Activated T-cell treated with anti-CD3 and anti-CD28 coated beads, Interleukin-2, amount 50 U/mL, for 24 hours (primary cell): ENCODE results near the gene ETHE1.
"Not testable (repeated sequence)": the region's sequence is repeated elsewhere in the genome, so short reads cannot be mapped to it uniquely, and the experiment has no call there.

Experiments used
- DNase-seq: peaks from one replicate; pipeline ENCODE4 v3.0.0-alpha.2; 2020
- H3K27ac Mint-ChIP-seq: 2 replicates; pipeline ENCODE4 v1.8.0; 2020; ENCODE audit warnings: mild to moderate bottlenecking, mixed read lengths
- H3K27me3 Mint-ChIP-seq: 2 replicates; pipeline ENCODE4 v1.8.0; 2020; ENCODE audit warnings: mixed read lengths
- H3K36me3 Mint-ChIP-seq: 2 replicates; pipeline ENCODE4 v1.8.0; 2020; ENCODE audit warnings: low read depth, mixed read lengths
- H3K4me1 Mint-ChIP-seq: 2 replicates; pipeline ENCODE4 v1.8.0; 2020; ENCODE audit warnings: low read depth, mixed read lengths
- H3K4me3 Mint-ChIP-seq: 2 replicates; pipeline ENCODE4 v1.8.0; 2020; ENCODE audit warnings: mild to moderate bottlenecking, moderate library complexity, mixed read lengths
- H3K9me3 Mint-ChIP-seq: 2 replicates; pipeline ENCODE4 v1.8.0; 2020; ENCODE audit warnings: mixed read lengths

The ETHE1 gene

DNA sequence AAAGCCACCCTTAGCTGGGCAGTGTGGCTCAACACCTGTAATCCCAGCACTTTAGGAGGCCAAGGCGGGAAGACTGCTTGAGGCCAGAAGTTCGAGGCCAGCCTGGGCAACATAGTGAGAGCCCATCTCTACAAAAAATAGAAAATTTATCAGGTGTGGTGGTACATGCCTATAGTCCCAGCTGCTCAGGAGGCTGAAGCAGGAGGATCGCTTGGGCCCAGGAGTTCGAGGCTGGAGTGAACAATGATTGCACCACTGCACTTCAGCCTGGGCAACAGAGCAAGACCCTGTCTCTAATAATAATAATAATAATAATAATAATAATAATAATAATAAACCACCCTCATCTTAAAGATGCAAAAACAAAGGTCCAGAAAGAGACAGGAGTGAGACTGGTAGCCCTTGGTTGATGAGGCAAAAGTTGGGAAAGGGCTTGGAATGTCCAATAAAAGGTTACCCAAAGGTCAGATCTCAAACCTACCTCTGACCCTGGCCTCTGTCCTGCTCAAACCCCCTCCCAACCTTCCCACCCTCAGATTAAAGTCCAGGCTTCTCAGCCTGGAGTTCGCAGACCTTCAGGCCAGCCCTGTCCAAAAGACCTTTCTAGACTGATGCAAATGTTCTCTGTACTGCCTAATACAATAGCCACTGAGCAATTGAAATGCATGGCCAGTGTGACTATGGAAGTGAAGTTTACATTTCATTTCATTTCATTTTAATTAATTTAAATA lies 15.1 kb upstream of the ETHE1 start:
- H3K27ac Mint-ChIP-seq: no peak overlapping the region
- H3K9me3 Mint-ChIP-seq: peaks cover 9% of the 10 kb centered on the region
- no peaks in the 10 kb centered on the region for H3K27me3 Mint-ChIP-seq
- DNase-seq: no peak
- peaks cover 92% of the 10 kb centered on the region for H3K36me3 Mint-ChIP-seq
- no peaks in the 10 kb centered on the region for H3K4me1 Mint-ChIP-seq
- no peak overlapping the region for H3K4me3 Mint-ChIP-seq

DNA sequence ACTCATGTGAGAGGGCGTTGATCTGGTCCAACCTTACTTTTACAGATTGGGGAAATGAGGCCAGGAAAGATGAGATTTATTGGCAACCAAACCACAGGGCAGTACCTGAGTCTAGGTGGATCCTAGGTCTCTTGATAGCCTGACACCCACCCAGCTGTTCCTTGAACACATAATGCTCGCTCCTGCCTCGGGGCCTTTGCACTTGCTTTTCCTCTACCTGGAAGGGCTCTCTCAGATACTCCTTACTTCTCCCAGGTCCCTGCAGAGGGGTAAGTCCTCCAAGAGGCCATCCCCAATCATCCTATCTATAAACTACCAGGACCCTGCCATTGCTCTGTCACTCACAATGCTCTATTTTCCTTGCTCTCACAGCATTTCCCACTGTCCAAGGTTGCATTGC lies 13.4 kb upstream of the ETHE1 start:
- H3K27me3 Mint-ChIP-seq: no peaks in the 10 kb centered on the region
- H3K4me1 Mint-ChIP-seq: peaks cover 4% of the 10 kb centered on the region
- H3K4me3 Mint-ChIP-seq: no peak overlapping the region
- H3K9me3 Mint-ChIP-seq: peaks cover 9% of the 10 kb centered on the region
- peaks cover 86% of the 10 kb centered on the region for H3K36me3 Mint-ChIP-seq
- no peak overlapping the region for H3K27ac Mint-ChIP-seq
- no peak for DNase-seq

- no peak overlapping the region for H3K4me3 Mint-ChIP-seq
- no peaks in the 10 kb centered on the region for H3K27me3 Mint-ChIP-seq
- peaks cover 9% of the 10 kb centered on the region for H3K9me3 Mint-ChIP-seq
- DNase-seq: no peak
- peaks cover 71% of the 10 kb centered on the region for H3K36me3 Mint-ChIP-seq
- H3K4me1 Mint-ChIP-seq: peaks cover 9% of the 10 kb centered on the region
- no peak overlapping the region for H3K27ac Mint-ChIP-seq
These were observed 11.9 kb upstream of the ETHE1 start for GRCh38 chr19:43538922-43539321.

GRCh38 chr19:43534816-43535761 lies 8.1 kb upstream of the ETHE1 start:
- Mint-ChIP-seq H3K36me3 (peaks cover 34% of the 10 kb centered on the region), H3K4me1 (peaks cover 25% of the 10 kb centered on the region), H3K27ac (peak overlapping the region; percentile 83), H3K9me3 (peaks cover 9% of the 10 kb centered on the region), H3K4me3 (no peak overlapping the region), H3K27me3 (no peaks in the 10 kb centered on the region)
- peak; percentile 56 for DNase-seq

DNA sequence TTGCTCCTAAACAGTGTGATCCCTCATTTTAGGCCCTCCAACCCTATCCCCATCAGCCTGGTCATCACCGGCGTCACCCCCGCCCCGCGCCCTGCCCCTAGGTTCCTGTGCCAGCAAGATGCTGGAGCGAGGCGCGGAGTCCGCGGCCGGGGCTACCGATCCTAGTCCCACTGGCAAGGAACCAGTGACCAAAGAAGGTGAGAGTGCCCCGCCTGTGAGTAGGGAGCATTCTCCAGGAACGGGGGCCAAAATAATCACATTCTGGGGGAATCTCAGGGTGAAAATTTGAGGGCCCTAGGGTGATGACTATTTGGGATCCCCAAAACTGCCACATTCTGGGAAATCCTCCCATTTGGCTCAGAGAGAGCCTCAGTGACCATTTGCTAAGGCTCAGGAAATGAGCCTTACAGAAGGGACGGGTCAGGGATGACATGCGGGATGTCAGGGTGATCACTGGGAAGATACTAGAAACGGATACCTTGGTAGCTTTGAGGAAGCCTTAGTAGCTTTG lies 7.4 kb upstream of the ETHE1 start:
- H3K27me3 Mint-ChIP-seq: no peaks in the 10 kb centered on the region
- H3K36me3 Mint-ChIP-seq: peaks cover 27% of the 10 kb centered on the region
- peaks cover 30% of the 10 kb centered on the region for H3K4me1 Mint-ChIP-seq
- DNase-seq: no peak
- peaks cover 9% of the 10 kb centered on the region for H3K9me3 Mint-ChIP-seq
- peak overlapping the region; percentile 98 for H3K27ac Mint-ChIP-seq
- peak overlapping the region; percentile 82 for H3K4me3 Mint-ChIP-seq

DNA sequence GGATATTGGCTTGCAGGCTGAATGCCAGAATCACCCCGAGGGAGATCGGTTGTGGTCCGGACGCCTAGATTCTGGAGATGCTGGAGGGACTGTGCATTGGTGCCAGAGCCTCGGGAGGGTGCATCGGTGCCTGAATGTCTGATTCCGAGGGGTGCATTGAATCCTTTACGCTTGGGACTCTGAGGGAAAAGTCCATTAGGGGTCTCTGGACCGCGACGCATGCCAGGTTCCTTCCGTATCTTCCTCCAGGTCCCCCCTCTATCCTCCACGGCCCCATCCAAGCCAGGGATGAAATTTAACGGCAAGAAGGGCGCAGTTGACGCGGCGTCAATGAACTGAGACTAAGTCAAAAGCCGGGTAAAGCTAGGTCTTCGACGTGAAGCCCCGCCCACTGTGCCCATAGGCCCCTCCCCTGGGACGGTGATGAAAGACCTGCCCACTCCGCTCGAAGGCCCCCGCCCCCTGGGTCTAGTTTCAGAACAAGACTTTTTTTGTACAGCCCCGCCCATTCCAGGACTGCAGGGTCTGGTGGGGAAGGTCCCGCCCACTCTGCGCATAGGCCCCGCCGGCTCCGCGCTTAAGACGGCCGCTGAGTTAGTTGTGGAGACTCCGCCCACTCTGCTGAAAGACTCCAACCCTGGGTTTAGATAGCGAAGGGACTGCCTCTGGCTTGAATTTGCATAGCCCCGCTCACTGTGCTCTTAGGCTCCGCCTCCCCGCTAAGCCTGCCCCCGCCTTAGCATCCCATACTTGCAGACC lies 6.7 kb upstream of the ETHE1 start:
- peak overlapping the region; percentile 98 for H3K27ac Mint-ChIP-seq
- H3K9me3 Mint-ChIP-seq: peaks cover 5% of the 10 kb centered on the region
- peaks cover 30% of the 10 kb centered on the region for H3K4me1 Mint-ChIP-seq
- H3K36me3 Mint-ChIP-seq: peaks cover 20% of the 10 kb centered on the region
- DNase-seq: peak; percentile 94
- H3K4me3 Mint-ChIP-seq: peak overlapping the region; percentile 82
- H3K27me3 Mint-ChIP-seq: no peaks in the 10 kb centered on the region

- Mint-ChIP-seq H3K4me1 (peaks cover 36% of the 10 kb centered on the region), H3K9me3 (no peaks in the 10 kb centered on the region), H3K27ac (peak within 1 kb of the TSS; percentile 98), H3K27me3 (no peaks in the 10 kb centered on the region), H3K36me3 (peaks cover 14% of the 10 kb centered on the region), H3K4me3 (peak within 1 kb of the TSS; percentile 82)
- DNase-seq: peak; percentile 91
These were observed 6.1 kb upstream of the ETHE1 start, which contains the start of gene ZNF575 for GRCh38 chr19:43532962-43533545. Gene ZNF575 (plus strand): TSS chr19:43533188. CDS start chr19:43534423, 1,235 bp downstream.

- Mint-ChIP-seq H3K9me3 (no peaks in the 10 kb centered on the region), H3K4me3 (peak overlapping the region; percentile 82), H3K36me3 (peaks cover 9% of the 10 kb centered on the region), H3K4me1 (peaks cover 41% of the 10 kb centered on the region), H3K27me3 (no peaks in the 10 kb centered on the region), H3K27ac (peak overlapping the region; percentile 90)
- no peak for DNase-seq
These were observed 5.6 kb upstream of the ETHE1 start for GRCh38 chr19:43532571-43532961.

DNA sequence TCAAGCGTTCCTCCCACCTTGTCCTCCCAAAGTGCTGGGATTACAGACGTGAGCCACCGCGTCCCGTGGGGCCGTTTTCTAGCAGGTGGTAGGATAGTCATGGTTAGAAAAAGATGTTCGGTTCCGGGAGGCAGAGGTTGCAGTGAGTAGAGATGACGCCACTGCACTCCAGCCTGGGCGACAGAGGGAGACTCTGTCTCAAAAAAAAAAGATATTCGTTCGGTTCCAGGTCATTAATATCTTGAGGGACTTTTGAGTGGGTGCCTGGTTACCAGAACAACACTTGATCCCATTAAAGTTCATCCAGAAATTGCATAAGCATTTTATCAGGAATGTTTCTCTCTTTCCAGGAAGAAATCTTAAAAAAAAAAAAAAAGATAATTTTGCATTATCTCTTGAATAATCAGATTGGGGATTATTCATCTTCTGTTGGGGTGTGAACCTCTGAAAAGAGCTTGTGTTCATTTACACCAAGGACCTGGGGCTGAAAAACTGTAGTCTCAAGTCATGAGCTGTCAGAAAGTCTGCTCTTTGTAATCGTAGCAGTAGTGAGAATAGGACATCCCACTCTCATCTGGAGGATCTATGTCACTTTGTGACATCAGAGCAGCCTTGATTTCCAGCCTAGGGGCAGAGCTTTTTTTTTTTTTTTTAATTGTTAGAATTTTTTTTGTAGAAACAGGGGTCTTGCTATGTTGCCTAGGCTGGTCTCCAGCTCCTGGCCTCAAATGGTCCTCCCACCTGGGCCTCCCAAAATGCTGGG lies 1.0 kb upstream of the ETHE1 start:
- Mint-ChIP-seq H3K36me3 (peaks cover 24% of the 10 kb centered on the region), H3K4me3 (peak overlapping the region; percentile 46), H3K9me3 (no peaks in the 10 kb centered on the region), H3K4me1 (peaks cover 46% of the 10 kb centered on the region), H3K27ac (peak overlapping the region; percentile 85), H3K27me3 (no peaks in the 10 kb centered on the region)
- DNase-seq: no peak

DNA sequence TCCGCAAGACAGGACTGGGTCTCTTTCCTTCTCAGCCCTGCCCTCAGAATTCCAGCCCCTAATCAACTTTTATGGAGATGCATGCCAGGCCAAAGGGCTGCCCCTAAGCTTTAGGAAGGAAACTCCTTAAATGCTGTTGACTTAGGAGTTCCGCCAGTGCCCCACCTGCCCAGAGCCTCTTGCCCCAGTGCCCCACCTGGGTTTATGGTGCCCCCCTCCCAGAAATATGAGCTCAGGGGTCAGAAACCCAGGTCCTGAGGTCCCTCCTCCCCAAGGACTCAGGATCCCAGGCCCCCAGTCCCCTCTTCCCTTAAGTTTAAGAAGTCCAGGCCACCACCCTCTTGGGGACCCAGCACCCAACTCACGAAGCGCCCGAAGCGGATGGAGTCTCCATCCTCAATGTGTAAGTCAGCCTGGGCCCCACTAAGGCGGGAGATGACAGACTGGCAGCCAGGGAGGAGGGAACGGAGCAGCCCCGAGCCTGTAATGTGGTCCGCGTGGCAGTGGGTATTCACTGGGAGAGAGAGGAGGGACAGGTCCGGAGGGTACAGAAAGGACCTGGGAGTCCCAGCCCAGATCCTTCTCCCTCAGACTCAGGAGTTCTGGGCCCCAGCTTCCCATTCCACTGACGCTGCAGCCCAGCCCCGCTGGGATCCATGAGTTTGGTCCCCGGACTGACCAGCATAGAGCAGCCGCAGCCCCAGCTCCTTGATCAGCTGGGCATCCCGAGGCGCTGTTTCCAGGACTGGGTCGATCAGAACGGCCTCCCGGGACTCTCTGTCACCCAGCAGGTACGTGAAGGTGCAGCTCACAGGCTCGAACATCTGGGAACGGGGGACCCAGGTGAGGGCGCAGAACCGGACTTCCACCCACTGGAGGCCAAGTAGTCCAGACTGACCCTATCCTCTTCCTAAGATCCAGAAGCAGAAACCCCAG lies 897 bp downstream of the ETHE1 start:
- Mint-ChIP-seq H3K36me3 (peaks cover 37% of the 10 kb centered on the region), H3K27me3 (no peaks in the 10 kb centered on the region), H3K27ac (peak overlapping the region; percentile 98), H3K9me3 (no peaks in the 10 kb centered on the region), H3K4me3 (peak overlapping the region; percentile 93), H3K4me1 (peaks cover 39% of the 10 kb centered on the region)
- DNase-seq: peak; percentile 56

DNA sequence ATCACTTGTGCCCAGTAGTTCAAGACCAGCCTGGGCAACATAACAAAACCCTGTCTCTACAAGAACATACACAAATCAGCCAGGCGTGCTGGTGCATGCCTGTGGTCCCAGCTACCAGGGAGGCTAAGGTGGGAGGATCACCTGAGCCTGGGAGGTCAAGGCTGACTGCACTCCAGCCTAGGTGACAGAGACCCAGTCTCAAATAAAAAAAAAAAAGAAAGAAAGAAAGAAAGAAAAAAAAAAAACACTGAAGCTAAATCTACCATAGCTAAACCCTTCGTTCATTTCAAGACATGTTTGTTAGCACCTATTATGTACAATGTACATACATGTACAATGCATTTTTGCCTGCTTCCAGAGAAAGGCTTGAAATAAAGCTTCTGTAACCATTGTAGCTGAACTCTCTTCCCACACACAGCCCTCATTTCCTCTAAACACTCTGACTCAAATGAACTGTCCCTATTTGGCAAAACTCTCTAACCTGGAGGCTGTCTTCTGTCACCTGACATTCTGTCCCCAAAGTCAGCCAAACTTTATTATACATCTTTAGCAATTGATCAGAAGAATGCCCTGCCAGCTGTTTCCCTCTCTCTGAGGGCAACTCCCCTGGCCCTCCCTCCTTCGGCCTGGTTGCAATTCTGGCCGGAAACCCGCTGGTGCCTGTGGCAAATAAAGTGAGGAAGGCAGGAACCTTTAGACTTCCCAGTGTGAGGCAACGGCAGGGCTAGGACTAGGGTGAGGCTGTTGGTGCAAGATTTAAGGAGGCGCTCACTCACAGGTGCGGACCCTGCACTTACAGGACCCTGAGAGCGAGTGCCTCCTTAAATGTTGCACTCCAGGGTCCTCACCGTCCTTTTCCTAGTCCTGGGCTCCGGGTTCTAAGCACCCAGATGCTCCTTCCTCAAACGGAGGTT lies 1.8 kb downstream of the ETHE1 start:
- Mint-ChIP-seq H3K4me1 (peaks cover 39% of the 10 kb centered on the region), H3K9me3 (no peaks in the 10 kb centered on the region), H3K27me3 (no peaks in the 10 kb centered on the region), H3K27ac (peak overlapping the region; percentile 98), H3K36me3 (peaks cover 41% of the 10 kb centered on the region), H3K4me3 (peak overlapping the region; percentile 93)
- peak; percentile 70 for DNase-seq

DNA sequence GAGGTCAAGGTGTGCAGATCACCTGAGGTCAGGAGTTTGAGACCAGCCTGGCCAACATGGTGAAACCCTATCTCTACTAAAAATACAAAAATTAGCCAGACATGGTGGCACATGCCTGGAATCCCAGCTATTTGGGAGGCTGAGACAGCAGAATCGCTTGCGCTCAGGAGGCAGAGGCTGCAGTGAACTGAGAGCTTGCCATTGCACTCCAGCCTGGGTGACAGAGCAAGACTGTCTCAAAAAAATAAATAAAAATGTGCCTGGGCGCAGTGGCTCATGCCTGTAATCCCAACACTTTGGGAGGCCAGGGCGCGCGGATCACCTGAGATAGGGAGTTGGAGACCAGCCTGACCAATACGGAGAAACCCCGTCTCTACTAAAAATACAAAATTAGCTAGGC lies 3.3 kb downstream of the ETHE1 start:
- H3K27ac Mint-ChIP-seq: peak overlapping the region; percentile 26
- H3K9me3 Mint-ChIP-seq, DNase-seq, H3K4me3 Mint-ChIP-seq, H3K27me3 Mint-ChIP-seq: not testable (repeated sequence)
- peaks cover 43% of the 10 kb centered on the region for H3K4me1 Mint-ChIP-seq
- peaks cover 45% of the 10 kb centered on the region for H3K36me3 Mint-ChIP-seq
